Tibial artery (tissue), 4 donors: ENCODE data around the gene IGF1R.
A peak's percentile ranks its signal among the peaks of the same experiment; 100 is the strongest.

Experiments
- DNase-seq, 2 donors: peaks; one replicate each; pipeline ENCODE4 v3.0.0-alpha.2; 2019
- H3K27ac ChIP-seq, 2 donors: fragments of 200-600 bp; sonication (generic) in 1 of 2; 1 replicate in 1 of 2; 2 replicates in 1 of 2; pipeline ENCODE4 v1.5.1; 2018 to 2019; ENCODE audit warnings: mild to moderate bottlenecking in 1 of 2
- H3K27me3 ChIP-seq, 2 donors: fragments of 200-600 bp; sonication (generic) in 1 of 2; one replicate each; pipeline versions ENCODE4 v1.5.1 to v1.6.0; 2016 to 2019
- H3K36me3 ChIP-seq, 3 donors: fragments of 200-600 bp; sonication (generic) in 2 of 3; one replicate each; pipeline ENCODE4 v1.5.1; 2016 to 2019; ENCODE audit warnings: mild to moderate bottlenecking in 2 of 3
- H3K4me1 ChIP-seq, 4 donors: fragments of 200-600 bp; sonication (generic) in 2 of 4; 1 replicate in 3 of 4; 2 replicates in 1 of 4; pipeline ENCODE4 v1.5.1; 2016 to 2019
- H3K4me3 ChIP-seq, 2 donors: fragments of 200-600 bp; sonication (generic) in 1 of 2; 1 replicate in 1 of 2; 2 replicates in 1 of 2; pipeline ENCODE4 v1.5.1; 2018 to 2019; ENCODE audit warnings: mild to moderate bottlenecking in 2 of 2
- H3K9me3 ChIP-seq, 3 donors: fragments of 200-600 bp; sonication (generic) in 1 of 3; one replicate each; pipeline ENCODE4 v1.5.1; 2016 to 2019
- intact Hi-C: fragments of 100-400 bp; cut with DNase I; formaldehyde crosslinking; loops from one replicate; pipeline ENCODE4 v1.15.0; 2023; ENCODE audit warnings: low total_unique reads
- TF ChIP-seq, protein P1 (sequence below), 2 experiments: fragments of 200-600 bp in 1 of 2; fragments of 450-650 bp in 1 of 2; IDR thresholded peaks; one replicate each; pipeline ENCODE4 v1.5.1; 2017 to 2019; ENCODE audit warnings: antibody characterized with exemption in 2 of 2, mild to moderate bottlenecking in 1 of 2, moderate library complexity in 1 of 2

IGF1R gene

GRCh38 chr15:98724048-98724447 lies 75.7 kb downstream of the IGF1R start:
- no peak for DNase-seq
- Histone ChIP-seq H3K9me3 (no peaks in the 10 kb centered on the region), H3K27ac (peak overlapping the region in 1 of 2 donors; percentile 54), H3K36me3 (no peaks in the 10 kb centered on the region), H3K27me3 (no peaks in the 10 kb centered on the region), H3K4me1 (peaks cover 0 to 100% (median 67%) of the 10 kb centered on the region in 4 donors), H3K4me3 (no peak overlapping the region)
- intact Hi-C loops: loop anchor here (5.0 kb wide), 1 partner anchor 62 kb away; no protein-coding TSS in a partner anchor
- TF ChIP-seq, protein P1, sequence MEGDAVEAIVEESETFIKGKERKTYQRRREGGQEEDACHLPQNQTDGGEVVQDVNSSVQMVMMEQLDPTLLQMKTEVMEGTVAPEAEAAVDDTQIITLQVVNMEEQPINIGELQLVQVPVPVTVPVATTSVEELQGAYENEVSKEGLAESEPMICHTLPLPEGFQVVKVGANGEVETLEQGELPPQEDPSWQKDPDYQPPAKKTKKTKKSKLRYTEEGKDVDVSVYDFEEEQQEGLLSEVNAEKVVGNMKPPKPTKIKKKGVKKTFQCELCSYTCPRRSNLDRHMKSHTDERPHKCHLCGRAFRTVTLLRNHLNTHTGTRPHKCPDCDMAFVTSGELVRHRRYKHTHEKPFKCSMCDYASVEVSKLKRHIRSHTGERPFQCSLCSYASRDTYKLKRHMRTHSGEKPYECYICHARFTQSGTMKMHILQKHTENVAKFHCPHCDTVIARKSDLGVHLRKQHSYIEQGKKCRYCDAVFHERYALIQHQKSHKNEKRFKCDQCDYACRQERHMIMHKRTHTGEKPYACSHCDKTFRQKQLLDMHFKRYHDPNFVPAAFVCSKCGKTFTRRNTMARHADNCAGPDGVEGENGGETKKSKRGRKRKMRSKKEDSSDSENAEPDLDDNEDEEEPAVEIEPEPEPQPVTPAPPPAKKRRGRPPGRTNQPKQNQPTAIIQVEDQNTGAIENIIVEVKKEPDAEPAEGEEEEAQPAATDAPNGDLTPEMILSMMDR (IDR thresholded peaks at IDR 0.05): no peak

- no peak for DNase-seq
- TF ChIP-seq, protein P1 (IDR thresholded peaks at IDR 0.05): no peak
- H3K27me3 ChIP-seq: no peaks in the 10 kb centered on the region
- H3K9me3 ChIP-seq: no peaks in the 10 kb centered on the region
- H3K27ac ChIP-seq: peak overlapping the region in 1 of 2 donors; percentile 54
- no peaks in the 10 kb centered on the region for H3K36me3 ChIP-seq
- no peak overlapping the region for H3K4me3 ChIP-seq
- H3K4me1 ChIP-seq: peaks cover 0 to 100% (median 67%) of the 10 kb centered on the region in 4 donors
- intact Hi-C loops: loop anchor here (5.0 kb wide), 1 partner anchor 62 kb away; no protein-coding TSS in a partner anchor
Observed at GRCh38 chr15:98724494-98724893, 76.2 kb downstream of the IGF1R start.

DNA sequence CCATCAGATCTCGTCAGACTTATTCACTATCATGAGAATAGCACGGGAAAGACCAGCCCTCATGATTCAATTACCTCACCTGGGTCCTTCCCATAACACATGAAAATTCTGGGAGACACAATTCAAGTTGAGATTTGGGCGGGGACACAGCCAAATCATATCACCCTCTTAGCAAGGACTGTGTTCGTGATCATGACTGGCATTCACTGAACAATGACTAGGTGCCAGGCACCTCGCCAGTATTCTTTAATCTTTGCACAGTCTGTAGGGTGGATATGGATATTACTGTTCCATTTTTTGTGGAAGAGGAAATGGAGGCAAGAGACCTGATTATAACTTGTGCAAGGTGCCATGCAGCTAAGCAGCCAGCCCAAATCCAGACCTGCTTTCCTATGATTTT lies 77.5 kb downstream of the IGF1R start:
- Histone ChIP-seq H3K36me3 (no peaks in the 10 kb centered on the region), H3K9me3 (no peaks in the 10 kb centered on the region), H3K4me3 (no peak overlapping the region), H3K27me3 (no peaks in the 10 kb centered on the region), H3K27ac (peak overlapping the region in 1 of 2 donors; percentile 81), H3K4me1 (peaks cover 0 to 100% (median 67%) of the 10 kb centered on the region in 4 donors)
- DNase-seq: no peak
- intact Hi-C loops: loop anchor here (1.0 kb wide), 1 partner anchor 17 kb away; no protein-coding TSS in a partner anchor
- TF ChIP-seq, protein P1 (IDR thresholded peaks at IDR 0.05): no peak

- Histone ChIP-seq H3K4me1 (peaks cover 0 to 100% (median 71%) of the 10 kb centered on the region in 4 donors), H3K9me3 (no peaks in the 10 kb centered on the region), H3K27me3 (no peaks in the 10 kb centered on the region), H3K36me3 (no peaks in the 10 kb centered on the region), H3K27ac (peak overlapping the region; percentile 75 to 81), H3K4me3 (peak overlapping the region in 1 of 2 donors; percentile 25)
- intact Hi-C loops: no loop called here
- DNase-seq: peak; percentile 89 to 95
- TF ChIP-seq, protein P1 (IDR thresholded peaks at IDR 0.05): no peak
Observed at GRCh38 chr15:98727115-98728040, 79.0 kb downstream of the IGF1R start.

DNA sequence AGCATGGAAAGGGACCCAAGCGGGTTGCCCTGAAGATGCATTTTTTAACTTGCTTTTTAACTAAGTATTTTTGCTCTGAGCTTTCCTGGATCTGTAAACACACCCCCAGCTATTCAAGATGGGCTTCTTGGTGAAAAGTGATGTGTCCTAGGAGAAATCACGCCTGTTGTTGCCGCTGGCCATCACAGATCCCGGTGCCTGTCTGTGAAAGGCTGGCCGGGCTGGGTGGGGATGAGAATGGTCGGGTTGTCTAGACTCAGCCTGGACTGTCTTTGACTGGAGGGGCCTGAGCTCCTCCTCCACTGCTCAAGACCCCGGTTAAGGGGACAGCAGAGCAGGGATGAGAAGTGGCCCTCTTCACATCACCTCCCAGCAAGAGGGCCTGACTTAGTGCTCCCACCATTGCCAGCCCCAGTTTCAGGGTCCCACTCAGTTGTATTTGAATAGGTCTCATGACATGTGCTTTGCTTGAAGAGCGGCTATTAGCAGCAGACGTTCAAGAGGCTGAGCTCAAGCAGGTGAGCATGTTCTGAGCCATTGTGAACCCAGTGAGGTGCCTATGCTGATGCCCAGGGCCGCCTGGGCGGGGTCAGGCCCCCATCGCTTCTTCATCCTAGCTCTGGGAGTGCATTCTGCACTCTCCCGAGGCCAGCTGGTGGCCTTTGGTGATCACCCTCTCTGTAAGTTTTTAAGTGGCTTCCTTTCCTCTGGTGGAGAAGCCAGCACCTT lies 79.9 kb downstream of the IGF1R start:
- no peaks in the 10 kb centered on the region for H3K27me3 ChIP-seq
- H3K36me3 ChIP-seq: no peaks in the 10 kb centered on the region
- peak overlapping the region; percentile 74 to 81 for H3K27ac ChIP-seq
- H3K4me1 ChIP-seq: peaks cover 0 to 100% (median 69%) of the 10 kb centered on the region in 4 donors
- DNase-seq: no peak
- TF ChIP-seq, protein P1 (IDR thresholded peaks at IDR 0.05): no peak
- no peaks in the 10 kb centered on the region for H3K9me3 ChIP-seq
- intact Hi-C loops: no loop called here
- peak overlapping the region in 1 of 2 donors; percentile 3 for H3K4me3 ChIP-seq
